GM19452 (cell line): ENCODE measurements around the gene FAM118B.
"Not testable (repeated sequence)": the region's sequence is repeated elsewhere in the genome, so short reads cannot be mapped to it uniquely, and the experiment has no call there.

Experiments used
- ATAC-seq: cut with Tn5 transposase; IDR thresholded peaks from one replicate; pipeline ENCODE4 v1.9.1; 2021; ENCODE audit not compliant: unreplicated experiment

Gene FAM118B

DNA sequence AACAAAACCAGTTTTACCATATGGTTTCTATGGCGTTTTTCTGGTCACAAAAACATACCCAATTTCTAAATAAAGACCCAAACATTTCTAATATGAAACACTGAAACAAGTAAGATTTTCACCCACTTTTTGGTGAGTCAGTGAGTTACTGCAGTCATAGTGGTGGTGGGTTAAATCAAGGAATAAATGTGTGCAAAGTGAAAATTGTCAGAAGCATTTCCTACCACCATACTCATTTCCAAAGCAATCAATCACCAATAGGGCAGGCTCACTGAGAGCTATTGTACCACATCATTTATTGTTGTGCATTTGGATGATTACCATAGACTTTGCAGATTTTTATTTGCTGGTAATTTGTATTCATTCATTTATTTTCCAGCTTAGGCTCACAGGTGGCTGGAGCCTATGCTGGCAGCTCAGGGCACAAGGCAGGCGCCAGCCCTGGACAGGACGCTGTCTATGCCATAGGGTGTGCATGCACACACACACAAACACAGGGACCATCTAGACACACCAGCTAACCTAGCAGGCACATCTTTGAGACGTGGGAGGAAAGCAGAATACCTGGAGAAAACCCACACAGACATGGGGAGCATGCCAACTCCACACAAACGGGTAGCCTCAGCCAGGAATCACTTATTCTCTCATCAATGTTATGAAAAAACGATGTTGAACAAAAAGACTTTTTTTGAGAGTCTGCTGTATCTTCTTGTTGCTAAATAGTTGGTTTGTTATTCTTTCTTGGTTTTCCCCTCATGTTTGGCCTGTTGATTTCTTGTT lies 5.1 kb downstream of the FAM118B start:
- ATAC-seq = no peak

DNA sequence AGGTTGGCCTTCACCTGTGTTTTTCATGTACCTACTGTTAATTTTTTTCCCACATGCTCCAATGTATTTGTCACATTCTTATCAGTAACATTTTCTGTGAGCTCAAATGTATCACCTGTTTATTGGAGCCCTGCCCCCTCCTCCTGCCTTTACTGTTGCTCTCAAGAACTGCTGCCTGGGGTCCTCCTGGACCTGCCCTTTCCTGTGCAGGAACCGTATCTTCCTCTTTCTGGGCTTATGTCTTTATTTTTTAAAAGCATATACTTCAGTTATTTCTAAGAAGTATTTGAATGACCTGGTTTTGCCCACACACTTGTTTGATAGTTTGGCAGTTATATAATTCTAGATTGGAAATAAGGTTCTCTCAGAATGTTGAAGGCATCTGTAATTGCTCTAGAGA lies 5.9 kb downstream of the FAM118B start:
- ATAC-seq = no peak

DNA sequence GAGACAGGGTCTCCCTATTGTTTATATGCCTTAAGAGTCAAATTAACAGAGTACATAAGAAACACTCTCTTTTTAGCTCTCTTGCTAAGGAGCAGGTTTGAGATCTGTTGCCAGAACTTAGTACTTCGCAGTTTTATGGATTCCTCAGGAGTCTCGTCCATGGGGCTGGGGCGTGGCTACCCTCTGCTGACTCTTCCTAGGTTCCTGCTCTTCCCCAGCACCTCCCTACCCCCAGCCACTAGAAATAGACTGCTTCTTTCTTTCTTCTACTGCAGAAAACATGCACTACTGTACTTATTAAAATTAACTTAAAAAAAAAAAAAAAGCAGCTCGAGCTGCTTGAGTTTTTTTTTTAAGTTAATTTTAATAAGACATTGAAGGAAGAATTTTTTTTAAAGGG lies 8.0 kb downstream of the FAM118B start:
- no peak for ATAC-seq

DNA sequence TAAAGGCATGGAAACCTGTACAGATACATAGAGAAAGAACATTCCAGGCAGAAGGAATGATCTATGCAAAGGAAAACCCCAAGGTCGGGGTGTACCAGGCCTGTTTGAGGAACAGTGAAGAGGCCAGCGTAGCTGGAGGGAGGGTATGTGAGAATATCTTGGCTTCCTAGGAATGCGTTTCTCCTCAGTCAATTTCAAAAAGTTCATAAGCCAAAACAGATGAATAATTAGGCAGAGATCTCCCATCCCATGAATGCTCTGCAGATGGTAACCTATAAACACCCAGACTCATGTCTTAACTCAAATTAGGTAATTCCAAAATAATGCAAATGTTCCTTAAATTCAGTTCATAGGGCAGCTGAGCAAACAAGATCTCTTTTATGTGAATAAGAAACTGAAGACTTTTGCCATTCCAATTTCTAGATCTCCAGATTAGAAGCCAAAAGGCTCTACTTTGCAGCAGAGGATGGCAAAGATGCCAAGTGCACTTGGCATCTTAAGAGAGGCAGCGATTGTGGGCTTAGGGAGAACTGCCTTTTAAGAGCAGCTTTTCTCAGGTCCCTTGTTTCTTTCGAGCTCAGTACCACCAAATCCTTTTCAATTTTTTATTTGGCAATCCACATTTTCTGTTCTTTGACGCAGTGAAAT lies 13.2 kb downstream of the FAM118B start:
- no peak for ATAC-seq

DNA sequence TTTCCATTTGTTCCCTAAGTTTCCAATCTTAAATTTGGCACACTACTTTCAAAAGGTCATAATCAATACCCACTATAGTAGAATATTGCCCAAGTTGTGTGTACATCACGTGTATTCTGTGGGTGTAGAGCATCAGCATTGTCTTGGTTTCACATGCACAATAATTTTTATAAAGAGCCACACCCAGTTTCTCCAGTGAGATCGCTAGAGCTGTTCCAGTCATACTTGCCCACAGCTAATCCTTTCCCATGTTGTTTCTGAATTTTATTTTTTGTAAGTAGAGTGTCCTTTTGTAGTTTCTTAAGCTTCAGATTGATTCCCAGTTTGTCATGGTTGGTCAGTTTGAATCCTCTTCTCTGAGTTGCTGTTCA lies 13.7 kb downstream of the FAM118B start:
- no peak for ATAC-seq

DNA sequence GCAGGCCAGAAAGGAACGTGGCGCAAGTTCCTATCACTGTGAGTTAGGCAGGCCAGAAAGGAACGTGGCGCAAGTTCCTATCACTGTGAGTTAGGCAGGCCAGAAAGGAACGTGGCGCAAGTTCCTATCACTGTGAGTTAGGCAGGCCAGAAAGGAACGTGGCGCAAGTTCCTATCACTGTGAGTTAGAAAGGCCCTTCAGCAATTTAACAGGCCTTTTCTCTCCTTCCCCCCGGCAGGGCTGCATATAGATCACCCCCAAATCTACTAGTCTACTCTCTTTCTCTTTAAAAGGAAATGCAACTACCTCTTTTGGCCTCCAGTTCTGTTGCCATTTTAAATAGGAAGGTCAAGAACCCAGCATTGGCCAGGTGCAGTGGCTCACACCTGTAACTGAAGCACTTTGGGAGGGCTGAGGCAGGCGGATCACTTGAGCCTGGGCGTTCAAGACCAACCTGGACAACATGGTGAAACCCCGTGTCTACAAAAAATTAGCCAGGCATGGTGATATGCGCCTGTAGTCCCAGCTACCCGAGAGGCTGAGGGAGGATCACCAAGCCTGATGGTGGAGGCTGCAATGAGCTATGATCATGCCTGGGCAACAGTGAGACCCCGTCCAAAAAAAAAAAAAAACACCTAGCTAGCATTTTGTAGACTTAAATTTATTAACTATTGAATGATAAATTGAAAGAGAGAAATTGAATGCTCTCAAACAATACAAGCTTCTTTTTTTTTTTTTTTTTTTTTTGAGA lies 14.9 kb downstream of the FAM118B start:
- ATAC-seq = no peak

DNA sequence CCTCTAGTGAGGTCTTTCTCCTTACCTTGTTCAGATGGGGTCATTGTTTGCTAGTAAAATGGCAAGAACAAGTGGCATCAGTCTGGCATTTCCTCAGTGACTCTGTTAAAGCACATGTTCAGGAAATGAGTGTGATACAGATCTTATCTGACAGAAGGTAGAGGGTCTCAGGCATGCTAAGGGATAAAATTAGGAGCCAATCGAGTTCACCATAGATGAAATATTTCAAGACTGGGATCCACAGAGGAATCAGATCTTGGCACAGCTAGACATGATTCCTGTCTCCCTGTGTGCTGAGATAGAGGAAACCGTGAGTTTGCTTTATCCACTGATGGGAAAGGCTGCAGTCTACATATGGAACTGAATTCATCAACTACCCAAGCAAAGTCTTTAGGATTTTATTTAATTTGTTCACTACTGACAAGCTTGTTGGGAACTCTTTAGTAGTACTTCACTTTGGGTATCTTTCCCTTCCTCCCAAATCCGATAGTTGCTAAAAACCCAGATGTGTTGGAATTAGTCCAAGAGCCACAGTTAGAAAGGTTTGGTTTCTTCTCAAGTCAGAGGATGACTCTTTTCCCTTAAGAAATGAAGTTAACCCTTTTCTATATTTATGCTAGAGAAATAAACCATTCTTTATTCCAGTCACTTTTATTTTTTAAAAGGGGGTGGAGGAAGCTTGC lies 18.4 kb downstream of the FAM118B start:
- ATAC-seq = no peak

DNA sequence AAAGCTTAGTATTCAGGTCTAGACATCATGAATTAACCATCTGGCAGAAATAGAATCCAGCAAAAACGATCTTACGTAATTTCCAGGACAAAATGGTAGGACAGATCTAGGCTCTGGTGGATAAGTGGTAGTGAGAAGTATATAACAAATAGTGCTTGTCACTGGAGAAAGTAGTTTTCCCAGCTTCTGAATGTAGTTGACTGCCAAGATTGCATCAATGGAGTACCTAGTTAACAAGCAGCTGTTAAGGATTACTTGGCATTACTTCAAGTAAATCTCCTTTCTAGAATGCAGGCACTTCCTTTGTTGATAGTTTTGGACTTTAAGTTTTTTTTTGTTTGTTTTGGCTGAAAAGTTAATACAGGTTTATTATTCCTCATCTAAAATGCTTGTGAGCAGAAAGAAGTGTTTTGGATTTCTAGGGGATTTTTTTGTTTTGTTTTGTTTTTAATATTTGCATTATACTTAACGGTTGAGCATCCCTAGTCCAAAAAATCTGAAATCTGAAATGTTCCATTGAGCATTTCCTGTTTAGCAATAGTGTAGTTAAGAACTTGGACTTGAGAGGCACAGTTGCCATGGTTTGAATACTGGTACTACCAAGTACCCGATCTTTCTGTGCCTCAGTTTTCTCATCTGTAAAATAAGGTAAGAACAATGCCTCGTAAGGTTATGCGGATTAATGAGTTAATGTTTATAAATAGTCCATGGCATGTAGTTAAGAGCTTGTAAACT lies 20.3 kb downstream of the FAM118B start:
- ATAC-seq = no peak

DNA sequence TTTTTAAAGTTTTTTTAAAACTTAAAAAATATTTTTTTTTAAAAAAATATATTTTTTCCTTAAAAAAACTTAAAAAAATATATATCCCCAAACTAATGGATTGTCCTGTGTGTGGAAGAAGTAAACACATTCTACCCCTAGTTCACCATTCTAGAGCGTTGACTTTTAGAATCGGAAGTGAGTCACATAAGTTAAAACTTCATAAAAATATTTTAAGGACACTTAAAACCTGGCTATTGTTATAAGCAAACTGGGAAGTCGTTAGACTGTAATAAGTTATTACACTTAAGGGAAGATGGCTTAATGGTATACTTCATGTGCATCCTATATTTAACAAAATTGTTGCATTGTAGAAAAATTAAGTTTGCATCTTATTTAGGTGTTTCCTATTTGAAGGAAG lies 21.1 kb downstream of the FAM118B start:
- ATAC-seq = no peak

DNA sequence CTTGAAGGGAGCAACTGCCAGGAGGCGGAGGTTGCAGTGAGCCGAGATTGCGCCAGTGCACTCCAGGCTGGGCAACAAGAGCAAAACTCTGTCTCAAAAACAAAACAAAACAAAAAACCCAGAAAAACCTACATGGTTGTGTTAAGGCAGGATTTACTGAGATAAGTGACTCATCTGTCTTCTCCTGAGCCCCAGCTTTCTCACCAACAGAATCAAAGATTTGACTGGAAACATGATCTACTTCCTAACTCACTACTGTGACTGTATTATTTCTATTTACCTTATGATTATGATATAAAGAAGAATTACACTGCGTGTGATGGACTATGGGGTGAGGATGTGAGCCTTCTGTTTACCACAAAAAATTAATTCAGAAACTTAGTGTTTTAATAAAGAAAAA lies 21.8 kb downstream of the FAM118B start:
- ATAC-seq = no peak

DNA sequence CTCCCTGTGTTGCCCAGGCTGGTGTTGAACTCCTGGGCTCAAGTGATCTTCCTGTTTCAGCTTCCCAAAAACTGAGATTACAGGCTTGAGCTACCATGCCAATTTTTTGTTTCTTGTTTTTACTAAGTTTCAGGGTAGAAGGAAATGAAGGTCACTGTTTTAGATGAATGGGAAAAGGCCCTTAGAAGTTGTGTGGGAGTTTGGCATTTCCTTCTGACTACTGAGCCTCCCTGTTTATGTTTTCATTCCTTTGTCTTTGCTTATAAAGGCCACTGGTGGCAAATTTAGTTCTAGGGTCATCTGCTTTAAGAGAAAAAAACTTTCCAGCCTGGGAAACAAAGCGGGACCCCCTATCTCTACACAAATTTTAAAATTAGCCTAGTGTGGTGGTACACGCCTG lies 35.1 kb downstream of the FAM118B start:
- ATAC-seq = no peak

DNA sequence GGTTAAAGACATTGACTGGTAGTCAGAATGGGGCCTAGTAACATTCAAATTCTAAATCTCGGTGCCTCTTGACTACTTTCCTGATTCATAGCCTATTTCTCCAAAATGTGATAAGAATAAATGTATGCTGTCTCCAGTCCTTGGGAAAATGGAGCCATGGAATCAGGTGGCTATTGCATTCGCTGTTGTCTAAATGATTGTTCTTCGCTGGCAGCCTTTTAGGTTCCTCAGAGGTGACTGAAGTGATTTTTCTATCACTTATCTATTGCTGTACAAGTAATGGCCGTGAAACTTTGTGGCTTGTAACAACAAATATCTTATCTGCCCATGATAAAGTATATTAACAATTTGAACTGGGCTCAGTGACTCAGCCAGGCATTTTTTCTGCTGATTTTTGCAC lies 41.7 kb downstream of the FAM118B start:
- ATAC-seq = no peak

DNA sequence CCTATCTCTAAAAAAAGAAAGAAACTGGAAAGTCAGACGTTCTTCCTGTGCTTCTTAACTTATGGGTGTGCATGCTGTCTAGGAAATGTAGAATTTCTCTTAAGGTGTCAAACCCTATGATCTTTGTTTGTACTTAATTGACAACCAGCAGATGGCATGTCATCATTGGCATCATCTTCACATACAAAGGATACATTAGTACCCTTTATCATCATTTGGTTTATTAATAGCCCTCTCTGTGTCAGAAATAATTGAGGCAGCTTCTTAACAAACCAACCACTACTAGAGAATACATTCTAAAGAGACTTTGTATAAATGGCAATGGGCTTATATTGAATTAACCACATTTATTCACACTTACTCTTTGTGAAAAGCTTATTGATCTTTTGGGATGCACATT lies 43.2 kb downstream of the FAM118B start:
- ATAC-seq = no peak

DNA sequence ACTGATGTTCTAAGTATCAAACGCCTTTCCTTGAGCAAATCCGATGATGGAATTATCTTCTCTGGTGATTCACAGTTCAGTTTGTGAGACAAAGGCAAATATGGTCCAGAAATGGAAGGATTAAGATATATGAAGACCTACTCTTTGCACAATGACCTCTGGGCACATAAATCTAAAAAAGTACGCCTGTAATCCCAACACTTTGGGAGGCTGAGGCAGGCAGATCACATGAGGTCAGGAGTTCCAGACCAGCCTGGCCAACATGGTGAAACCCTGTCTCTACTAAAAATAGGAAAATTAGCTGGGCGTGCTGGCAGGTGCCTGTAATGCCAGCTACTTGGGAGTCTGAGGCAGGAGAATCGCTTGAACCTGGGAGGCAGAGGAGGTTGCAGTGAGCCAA lies 43.9 kb downstream of the FAM118B start:
- ATAC-seq = not testable (repeated sequence)

DNA sequence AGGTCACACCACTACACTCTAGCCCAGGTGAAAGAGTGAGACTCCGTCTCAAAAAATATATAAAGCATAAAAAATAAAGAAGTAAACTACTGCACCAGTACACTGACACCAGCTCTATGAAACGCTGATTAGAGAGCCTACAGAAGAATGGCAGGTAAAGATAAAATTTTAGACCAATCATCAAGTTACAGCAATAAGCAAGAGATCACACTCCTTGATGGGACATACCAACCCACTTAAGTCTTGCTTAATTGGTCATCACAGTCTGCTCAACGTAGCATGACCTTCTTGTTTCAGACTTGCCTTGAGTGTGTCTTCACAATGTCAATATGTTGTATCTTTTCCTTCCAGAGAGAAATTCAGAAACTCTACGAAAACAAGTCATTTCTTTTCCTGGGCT lies 44.6 kb downstream of the FAM118B start:
- no peak for ATAC-seq

DNA sequence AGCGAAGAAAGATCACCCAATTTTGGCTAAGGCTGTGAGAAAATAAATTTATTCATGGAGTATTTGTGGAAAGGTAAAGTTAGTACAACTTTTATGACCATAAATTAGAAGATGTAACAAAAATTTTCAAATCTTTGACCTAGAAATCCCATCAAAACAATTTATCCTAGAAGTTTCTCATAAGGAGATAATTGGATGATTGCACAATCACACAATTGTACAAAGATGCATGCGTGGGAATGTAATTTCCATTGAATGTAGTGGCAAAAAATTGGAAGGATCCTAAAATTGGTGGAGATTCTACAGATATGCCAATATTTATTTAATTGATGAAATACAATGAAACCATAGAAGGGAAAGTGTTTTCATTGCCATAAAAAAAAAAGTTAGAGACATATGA lies 45.6 kb downstream of the FAM118B start:
- no peak for ATAC-seq

DNA sequence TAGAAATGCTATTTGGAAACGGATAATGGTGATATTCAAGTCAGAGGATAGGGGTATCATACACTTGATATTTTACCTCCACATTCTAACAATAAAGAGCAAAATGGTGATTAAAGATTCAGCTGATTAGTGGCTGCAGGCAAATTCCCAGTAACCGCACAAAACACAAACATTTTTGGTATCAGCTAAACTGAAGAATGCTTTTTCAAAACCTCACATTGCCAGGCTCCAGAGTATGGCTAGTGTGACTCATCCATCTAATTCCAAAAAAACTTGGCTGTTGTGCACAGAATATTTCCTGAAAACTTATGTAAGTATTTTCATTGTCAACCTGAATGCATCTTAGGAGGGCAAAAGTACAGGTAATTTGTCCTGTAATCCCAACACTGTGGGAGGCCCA lies 46.2 kb downstream of the FAM118B start:
- no peak for ATAC-seq

DNA sequence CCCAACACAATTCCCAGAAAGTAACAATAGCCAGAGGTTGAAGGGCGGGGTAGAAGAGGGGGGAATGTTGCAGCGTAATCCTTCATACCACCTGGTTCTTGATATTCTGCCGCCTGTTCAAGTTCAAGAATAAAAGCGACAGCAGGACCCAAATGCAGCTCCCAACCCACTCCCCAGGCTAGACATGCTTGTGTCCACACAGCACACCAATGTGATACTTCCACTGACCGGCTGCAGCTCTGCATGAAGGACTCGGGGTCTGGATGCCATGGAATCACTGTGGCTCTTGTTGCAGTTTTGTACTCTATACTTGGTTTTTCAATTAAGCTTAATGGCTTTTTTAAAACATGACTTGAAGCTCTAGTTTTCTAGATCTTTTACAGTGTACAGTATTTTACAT lies 50.6 kb downstream of the FAM118B start:
- ATAC-seq = no peak

DNA sequence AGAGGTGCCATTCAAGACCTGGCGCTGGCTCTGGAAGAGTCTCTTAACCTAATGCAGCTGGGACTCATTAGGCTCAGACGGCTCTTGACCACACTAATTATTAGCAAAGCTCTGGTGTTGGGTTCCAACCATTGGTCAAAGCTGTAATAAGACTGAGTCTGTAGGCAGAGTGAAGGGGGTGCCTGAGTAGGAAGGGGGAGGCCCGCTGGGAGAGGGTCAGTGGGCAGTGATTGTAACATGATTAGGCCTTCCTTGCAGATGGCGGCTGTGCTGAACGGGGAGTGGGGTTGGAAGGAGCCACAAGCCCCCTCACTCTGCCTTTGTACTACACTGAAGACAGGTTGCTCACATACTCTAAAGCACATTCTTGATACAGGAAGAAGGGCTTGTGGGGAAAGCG lies 51.9 kb downstream of the FAM118B start:
- ATAC-seq = no peak

DNA sequence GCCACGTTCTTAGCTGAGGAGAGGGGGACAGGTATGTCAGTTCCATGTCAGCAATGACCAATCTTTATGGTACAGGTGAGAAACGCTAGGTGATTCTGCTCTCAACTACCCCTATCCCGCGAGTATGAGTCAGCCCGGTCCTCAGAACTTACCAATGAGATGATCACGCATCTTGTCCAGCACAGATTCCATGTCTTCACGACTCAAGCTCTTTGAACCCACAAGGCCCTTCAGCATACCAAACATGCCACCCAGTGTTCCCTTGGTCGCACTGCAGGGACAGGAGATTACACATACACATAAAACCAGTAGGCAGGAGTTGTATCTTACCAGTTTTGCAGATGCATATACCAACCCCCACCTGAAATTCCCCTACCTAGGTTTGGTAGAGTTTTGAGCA lies 54.2 kb downstream of the FAM118B start:
- ATAC-seq = no peak

DNA sequence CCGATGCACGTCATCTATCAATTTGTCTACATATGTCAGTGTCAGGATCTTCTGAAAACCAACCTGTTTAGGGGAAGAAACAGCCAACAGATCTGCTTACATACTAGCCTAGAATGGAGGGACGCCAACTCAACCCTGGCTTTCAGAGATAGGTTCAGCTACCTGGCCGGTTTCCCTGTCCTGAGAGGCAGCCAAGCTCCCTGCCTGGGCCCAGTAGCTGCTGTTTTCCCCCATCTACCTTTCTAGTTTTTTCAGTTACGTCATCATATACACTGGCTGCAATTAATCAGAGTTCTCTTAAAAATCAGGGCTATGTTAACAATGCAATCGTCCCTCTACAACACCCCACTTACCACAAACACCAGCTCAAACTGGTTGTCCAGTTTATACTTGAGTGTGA lies 56.1 kb downstream of the FAM118B start:
- ATAC-seq = no peak
